HG03196 (cell line): ENCODE measurements around the gene CD36.

Source experiments
- ATAC-seq: cut with Tn5 transposase; IDR thresholded peaks from one replicate; pipeline ENCODE4 v1.9.1; 2021; ENCODE audit not compliant: unreplicated experiment

CD36 gene

DNA sequence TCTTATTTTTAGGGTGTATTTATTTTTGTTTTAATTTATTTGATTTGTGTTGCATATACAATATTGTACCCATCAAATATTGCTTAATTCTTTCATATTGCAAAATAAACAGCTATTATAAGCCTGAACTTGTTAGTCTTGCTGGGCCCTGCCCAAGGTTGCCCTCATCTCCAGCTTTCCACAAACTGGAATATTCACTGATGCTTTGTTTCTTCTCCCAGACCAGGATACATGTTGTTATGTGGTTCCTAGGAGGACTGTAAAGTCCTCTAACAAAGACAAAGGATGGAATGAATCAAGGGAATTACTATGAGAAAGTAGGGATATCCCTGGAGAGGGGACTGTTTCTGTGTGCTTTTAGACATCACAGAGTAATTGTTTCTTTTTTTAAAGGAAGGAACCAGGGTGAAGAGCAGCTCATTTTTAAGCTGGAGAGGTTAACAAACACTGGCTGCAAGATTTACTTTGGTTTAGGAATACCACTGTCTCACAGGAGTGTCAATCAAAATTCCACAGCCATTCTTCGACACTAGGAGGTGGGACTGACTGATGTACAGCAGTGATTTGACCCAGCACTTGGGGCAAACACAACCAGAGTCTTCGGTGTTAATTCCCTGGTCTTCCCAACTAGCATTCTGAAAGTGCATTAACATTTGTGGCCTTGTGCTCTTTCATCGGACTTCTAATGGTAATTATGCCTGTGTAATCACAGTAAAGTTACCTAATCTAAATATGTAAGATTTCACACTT lies 14.8 kb upstream of the CD36 start:
- no peak for ATAC-seq

DNA sequence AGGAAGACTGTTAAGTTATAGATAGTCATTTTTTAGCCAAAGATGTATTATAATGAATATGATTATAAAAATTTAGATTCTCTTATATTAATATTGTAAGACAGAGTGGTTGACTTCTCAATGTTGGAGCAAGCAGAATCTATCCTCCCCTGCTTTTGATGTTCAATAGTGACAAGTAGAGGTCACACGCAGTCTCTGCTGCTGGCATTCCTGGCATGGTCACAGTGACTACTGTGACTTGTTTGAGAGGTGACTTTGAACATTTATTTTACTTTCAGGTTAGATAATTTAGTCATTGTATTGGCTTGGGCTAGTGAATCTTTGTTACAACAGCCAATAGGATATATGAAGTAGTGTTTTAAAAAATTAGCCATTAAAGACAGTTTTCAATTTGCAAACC lies 13.7 kb upstream of the CD36 start:
- ATAC-seq, result no peak

DNA sequence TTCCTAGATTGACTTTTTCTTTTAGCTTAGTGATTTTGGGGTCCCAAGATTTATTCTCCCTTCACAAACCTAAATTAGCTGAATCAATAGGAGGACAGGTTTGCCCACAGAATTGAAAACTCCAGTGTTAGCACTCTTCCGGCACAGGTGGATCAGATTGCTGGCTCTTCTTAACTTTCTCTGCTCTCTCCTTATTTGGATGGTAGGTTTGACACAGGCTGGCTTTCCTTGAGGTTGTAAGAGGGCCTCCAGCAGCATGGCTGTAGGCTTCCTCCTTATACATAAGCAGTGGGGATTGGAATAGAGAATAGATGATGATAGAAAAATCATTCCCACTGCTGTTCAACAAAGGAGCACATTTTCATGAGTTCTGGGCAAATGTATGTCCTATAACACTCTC lies 9.4 kb upstream of the CD36 start:
- no peak for ATAC-seq

DNA sequence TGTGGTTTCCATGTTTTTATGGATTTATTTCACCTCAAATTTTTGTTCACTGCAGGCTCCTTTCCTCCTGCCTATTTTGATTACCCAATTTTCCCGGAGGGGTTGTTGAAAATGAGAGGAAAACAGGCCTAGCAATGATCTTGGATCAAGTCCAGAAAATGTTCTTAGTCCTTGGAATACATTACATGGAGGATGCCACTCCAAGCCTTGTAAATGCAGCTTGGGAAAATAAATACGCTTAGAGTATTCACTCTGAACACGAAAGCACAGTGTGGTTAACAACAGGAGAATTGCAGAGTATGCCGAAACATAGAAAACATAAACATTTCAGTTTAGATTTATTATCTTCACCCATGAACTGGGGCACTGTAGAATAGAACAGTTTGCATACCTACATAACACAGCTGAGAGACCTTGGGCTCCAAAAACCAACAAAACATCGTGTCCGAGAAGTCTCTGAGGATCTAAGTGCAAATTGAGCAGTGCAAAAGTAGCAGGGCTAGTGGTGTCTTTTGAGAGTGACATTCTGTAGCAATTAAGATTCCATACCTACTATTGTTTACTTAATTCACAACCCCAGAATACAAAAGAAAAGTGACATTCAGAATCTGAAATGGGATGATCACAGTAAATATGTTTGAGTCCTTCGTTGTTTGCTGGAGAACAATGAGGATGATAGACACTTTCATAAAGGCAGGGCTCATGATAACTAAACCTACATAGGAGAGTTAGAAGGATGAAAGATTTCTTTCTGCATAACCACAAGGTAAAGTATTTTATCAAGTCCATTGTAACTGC lies 7.6 kb upstream of the CD36 start:
- ATAC-seq, result no peak

DNA sequence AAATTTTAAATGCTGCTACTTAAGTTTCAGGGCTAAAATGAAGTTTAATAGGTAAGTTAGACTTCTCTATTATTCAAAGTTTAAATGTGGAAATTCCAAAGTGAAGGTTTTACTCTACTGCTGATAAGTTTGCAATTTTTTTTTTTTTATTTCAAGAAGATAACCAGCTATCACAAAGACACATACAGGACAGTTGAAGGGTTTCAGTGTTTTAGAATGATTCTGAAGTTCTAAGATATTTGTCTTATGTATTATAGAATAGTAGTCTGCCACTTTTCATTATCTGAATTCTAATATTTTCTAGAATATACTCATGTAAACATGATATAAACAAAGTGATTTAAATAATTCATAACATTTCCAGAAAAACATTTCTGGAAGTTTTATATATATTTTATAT lies 7.0 kb upstream of the CD36 start:
- no peak for ATAC-seq

DNA sequence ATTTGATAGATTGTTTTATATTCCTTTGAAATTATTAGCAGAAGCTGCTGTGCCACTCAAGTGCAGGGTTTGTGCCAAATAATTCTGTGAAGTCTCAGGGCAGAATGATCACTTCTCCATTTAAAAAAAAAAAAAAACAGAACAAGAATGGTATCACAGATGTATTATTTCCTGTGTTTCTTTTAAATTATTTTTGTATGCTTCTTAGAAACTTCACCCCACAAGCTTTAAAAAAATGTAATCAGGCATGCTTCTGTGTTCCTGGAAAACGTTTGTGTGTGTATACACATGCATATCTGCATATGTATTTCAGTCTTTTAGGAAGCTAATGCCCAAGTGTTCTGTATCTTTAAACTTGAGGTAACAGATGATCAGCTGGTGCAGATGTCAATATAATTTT lies 6.3 kb upstream of the CD36 start:
- no peak for ATAC-seq

DNA sequence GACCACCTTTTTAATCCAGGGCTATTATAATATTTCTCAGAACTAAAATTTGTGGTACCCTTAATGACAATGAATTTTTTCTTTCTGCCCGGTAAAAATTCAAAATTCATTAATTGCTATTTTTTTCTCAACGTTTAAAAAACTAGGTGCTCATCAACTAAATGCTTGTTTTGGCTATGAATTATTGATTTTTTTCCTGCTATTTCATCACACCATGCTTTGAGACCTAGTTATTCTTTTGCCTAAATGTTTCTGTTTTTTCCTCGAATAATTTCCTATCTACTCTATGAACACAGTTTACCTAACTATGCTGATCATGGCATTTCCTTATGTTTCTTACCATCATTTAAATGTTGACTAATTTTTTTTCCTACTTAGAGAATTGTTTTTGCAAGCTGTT lies 5.6 kb upstream of the CD36 start:
- no peak for ATAC-seq

DNA sequence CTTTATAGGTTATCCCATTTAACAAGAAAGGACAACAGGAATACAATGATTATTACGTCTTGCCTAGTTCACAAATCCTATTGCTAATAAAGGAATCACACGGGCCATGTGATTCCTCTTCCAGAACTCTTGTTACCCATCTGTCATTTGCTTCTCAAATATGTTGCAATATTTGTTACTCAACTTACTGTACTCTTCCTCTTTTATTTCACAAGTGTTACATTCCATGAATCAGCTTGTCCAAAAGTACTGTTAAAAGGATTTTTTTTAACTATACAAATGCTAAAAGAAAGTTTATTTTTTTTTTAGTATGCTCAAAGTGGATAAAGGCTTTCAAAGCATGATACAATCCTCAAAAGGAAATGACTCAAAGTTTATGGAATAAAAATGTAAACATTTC lies 3.9 kb upstream of the CD36 start:
- ATAC-seq, result no peak

DNA sequence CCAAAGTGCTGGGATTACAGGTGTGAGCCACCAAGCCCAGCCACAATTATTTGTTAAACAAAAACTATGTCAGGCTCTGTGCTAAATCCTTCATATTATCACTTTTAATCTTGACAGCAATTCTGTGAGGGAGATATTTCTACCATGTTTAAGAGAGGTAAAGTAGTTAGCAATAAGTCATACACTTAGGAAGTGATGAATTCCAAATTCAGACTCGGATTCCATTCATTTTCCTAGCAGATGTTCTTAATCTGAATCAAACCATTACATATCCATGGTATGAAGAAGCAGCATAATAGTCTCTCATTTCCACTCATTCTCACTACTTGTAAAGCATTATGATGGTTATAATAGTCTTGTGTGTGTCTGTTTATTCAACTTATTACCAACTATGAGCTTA lies 2.9 kb upstream of the CD36 start:
- no peak for ATAC-seq

DNA sequence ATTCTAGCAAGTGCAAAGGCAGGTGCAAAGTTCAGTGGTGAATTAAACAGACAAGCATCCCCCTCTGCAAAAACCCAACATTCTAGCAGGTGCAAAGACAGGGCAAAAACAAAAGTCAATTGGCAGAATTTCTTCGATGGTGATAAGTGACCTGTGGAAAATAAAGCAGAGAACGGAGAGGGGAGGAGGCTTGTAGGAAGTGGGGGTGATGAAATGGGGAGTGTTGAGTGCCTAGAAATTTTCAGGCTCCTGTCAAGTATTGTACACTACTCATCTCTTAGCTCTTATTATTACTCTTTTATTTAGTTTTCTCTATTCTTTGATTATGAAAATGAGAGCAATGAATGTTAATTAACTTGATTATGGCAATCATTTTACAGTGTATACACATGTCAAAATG lies 2.4 kb upstream of the CD36 start:
- ATAC-seq, result no peak

DNA sequence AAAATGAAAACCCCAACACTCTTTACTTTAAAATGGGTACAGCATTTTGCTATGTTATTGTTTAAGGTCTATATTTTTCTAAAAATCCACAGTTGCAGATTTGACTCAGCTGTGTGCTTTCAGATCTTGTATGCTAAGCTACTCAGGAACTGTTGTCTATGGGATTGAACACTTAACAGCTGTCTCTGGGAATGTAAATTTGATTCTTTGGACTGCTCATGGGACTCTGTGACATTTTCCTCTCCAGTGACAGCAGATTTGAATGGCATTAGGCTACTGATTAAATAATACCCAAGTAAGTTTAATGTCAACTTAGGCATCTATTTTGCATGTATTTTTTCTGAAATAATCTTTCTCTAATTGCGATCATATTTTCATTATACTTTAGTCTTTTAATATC lies 1.7 kb upstream of the CD36 start:
- no peak for ATAC-seq

DNA sequence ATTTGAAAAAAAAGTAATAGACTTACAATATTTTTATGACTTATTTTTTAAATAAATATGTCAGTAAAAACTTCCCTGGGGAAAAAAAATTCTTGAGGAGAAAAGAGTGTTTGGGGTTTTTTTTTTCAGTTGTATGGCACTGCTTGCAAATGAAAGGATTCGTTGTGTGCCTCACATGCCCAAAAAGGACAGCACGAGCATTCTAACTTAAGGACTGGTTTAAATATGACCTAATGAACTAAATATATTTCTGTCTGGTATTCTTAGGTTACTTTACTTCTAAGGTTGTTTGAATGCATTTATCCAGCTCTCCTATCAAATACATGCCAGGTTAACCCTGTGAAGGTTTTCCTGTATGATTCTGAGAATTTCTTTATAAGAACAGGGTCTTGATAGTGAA lies 988 bp upstream of the CD36 start:
- no peak for ATAC-seq

DNA sequence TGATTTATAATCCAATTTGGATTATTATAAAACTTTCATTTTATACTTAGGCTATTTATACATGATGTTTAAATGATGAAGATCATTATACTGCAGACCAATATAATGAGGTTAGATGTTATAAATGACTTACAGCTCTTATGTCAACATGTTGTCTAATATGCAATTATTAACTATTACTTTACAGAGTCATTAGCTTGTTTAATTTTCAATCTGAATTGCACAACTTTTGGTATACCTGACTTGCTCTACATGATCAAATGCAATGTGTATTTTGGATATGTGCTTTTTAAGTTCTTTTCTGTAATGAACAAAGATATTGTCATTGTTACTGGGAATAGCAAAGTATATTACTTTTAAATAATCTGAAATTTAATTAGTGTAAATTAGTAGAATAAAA lies 569 bp downstream of the CD36 start:
- no peak for ATAC-seq

DNA sequence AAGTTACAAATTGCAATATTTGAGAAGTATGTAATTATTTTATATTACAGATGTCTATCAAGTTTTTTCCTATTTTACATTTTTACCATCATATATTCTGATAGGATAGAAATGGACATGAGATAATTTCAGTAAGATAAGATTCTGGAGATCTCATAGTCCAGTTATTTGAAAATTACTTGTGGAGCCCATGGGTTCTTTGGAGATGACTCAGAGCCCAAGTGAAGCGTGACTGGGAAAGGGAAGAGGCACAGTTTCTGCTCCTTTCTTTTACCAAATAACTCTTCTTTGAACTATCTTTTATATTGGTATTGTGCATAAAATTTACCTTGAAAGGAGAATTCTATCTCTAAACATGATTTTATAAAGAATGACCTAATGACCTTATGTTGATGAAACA lies 2.4 kb downstream of the CD36 start:
- no peak for ATAC-seq

DNA sequence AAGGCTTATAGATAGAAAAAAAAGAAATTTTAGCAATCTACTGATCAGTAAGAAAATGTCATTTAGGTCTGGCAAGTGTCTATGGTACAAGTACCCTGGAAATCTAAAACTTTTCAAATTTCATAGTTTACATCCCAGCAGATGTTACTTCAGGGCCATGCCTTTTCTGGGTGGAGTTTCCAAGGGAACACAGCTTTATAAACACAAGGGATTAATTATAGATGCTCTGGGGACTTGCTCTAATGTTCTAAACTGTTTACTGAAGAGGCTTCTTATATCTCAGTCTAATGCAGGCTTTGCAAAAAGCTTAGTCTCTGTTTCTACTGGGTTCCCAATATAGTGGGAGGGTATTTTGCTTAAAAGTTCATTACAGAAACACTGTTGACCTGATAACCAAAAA lies 3.1 kb downstream of the CD36 start:
- ATAC-seq, result no peak

DNA sequence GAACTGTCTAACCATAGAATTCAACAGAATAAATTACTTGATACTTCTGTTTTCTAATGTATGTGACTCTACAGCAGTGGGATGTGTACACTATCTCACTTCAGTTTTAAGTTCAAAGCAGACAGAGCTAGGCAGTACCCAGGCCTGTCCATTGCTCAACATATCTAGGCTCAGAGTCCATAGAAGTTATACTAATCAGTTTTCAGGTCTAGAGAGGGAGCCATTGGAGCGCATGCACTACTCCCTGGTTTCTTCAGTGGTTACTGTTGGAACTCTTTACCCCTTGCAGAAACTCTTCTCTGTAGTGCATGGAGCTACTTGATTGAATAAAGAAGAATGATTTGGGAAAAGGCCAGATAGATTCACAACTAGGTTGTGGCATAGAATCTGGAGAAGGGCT lies 4.4 kb downstream of the CD36 start:
- no peak for ATAC-seq

DNA sequence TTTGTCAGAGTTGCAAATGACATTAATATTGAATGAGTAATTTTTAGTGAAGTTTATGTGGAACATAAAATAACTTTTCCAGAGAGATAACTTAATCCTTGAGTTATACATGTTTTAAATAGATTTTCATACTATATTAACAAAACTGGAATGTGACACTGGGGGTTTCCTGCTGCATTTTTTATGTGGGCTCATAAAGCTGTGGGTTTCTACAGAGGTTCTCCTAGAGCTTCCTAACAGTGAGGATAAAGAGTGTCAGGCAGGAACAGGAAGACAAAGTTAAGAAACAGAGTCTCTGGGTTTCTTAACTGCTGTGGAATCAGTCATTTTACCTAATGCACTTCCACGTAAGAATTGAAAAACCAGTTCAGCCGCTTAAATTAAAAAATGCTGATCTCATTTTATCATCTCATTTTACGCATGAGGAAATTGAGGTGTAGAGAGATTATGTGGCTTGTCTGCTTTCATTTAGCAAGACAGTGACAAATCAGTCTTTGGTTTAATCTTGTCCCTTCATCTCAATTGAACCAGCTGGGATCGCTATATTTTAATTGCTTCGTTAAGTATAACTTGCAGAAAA lies 5.0 kb downstream of the CD36 start:
- ATAC-seq, result no peak

DNA sequence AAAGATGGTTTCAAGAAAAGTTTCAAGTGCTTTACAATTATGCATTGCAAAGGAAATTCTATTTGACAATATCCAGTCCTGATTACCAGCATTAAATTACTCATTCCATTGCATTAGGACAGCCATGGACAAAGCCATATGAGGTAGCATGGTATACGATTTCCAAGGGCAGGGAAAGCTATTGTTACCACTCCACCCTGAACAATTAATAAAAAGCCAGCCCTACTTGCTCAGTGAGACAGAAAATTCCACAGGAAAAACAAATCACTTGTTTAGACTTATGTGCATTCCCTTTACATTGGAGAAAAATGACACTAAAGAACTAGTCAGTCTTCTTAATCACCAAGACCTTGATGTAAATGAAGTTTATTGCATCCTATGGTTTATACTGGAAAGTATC lies 5.6 kb downstream of the CD36 start:
- ATAC-seq, result no peak

DNA sequence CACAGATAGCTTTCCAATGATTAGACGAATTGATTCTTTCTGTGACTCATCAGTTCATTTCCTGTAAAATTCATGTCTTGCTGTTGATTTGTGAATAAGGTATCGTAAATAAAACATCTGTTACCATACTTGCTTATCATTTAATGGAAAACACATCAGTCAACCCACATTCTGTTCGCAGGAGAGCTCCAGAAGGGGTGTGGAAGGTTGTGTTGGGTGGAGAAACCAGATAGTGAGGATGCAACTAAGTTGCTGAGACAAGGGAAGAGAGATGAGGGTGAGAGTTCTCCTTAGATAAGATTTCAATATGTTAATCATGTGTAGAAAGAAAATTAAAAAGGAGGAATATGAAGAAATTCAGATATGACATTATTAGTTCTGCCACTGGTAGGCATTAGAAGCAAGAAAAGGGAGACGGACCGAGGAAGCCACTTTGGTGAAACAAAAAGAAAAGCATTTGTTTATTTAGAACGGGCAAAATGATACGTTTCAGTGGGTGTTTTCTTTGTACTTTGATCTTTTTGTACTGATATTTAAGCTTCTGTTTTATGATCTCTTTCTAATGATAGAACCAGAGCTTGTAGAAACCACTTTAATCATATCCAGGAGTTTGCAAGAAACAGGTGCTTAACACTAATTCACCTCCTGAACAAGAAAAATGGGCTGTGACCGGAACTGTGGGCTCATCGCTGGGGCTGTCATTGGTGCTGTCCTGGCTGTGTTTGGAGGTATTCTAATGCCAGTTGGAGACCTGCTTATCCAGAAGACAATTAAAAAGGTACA lies 7.8 kb downstream of the CD36 start:
- no peak for ATAC-seq

DNA sequence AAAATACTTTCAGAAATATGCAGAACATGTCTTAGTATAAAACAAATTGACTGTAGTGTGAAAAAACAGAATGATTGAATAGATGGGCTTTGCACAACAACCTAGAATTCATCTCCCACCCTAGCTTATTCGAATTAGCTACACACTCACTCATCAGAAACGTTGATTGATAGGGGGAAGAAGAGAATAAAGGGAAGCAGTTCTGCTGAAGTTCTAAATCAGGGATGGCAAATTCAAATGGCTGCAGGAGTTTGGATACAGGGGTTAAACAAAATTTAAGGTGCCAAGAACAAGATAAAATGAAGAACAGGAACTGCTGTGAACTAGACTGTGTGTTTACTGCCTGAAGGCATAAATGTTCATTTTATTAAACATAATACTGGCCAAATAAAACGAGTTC lies 9.0 kb downstream of the CD36 start:
- ATAC-seq, result no peak

DNA sequence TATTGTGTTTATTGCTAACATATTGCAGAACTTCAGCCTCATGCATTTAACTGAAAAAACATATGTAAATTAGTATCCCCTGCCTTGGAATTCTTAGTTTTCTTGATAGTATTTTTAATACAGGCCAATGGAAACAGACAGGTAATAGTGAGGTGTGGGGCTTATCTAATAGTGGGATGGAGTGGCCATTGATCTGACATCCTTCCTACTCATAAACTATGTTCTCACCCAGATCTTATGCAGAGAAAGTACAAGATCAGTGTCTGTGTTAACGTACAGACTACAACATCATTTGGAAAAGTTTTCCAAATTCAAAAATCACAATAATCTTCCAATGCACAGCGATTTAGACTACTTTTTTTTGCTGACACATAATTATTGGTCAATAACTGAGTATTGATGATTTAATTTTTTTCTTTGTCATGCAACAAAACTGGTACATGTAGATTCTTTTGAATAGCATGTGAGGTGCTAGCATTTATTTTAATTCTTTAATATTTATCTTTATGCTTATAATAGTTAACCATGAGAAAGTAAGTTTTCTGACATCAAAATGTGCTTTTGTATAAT lies 9.7 kb downstream of the CD36 start:
- ATAC-seq, result no peak
